Hepatocyte (in vitro differentiated cells): ENCODE data around the gene SDK1. TPM values are rescaled to one million over a fixed set of nuclear protein-coding genes. Genes with fewer than 3 reads are reported as not detected.

Experiments used
- DNase-seq: peaks from one replicate; pipeline ENCODE4 v3.0.0-alpha.2; 2016; ENCODE audit warnings: low spot score
- H2AFZ ChIP-seq: fragments of 200-600 bp; sonication (generic); 2 replicates; pipeline ENCODE4 v1.6.0; 2016; ENCODE audit warnings: antibody characterized with exemption, mild to moderate bottlenecking
- H3K27ac ChIP-seq: fragments of 200-600 bp; sonication (generic); 2 replicates; pipeline ENCODE4 v1.5.1; 2016; ENCODE audit warnings: mild to moderate bottlenecking
- H3K27me3 ChIP-seq: fragments of 200-600 bp; sonication (generic); 2 replicates; pipeline ENCODE4 v1.6.1; 2016
- H3K36me3 ChIP-seq: fragments of 200-600 bp; sonication (generic); replicated peaks from 2 replicates; pipeline ENCODE4 v1.5.1; 2016; ENCODE audit warnings: low read depth; ENCODE audit not compliant: insufficient read depth
- H3K4me1 ChIP-seq: fragments of 200-600 bp; sonication (generic); 2 replicates; pipeline ENCODE4 v1.5.1; 2016; ENCODE audit warnings: mild to moderate bottlenecking, moderate library complexity; ENCODE audit not compliant: insufficient read depth
- H3K4me2 ChIP-seq: fragments of 200-600 bp; sonication (generic); 2 replicates; pipeline ENCODE4 v1.6.0; 2016
- H3K4me3 ChIP-seq: fragments of 200-600 bp; sonication (generic); 2 replicates; pipeline ENCODE4 v1.5.1; 2016; ENCODE audit warnings: mild to moderate bottlenecking
- H3K79me2 ChIP-seq: fragments of 200-600 bp; sonication (generic); 2 replicates; pipeline ENCODE4 v1.6.0; 2017; ENCODE audit warnings: mild to moderate bottlenecking
- H3K9me2 ChIP-seq: fragments of 200-600 bp; sonication (generic); replicated peaks from 2 replicates; pipeline ENCODE4 v1.6.0; 2017; ENCODE audit warnings: mild to moderate bottlenecking; ENCODE audit not compliant: insufficient read depth
- H3K9me3 ChIP-seq: fragments of 200-600 bp; sonication (generic); 2 replicates; pipeline ENCODE4 v1.5.1; 2016; ENCODE audit warnings: low read depth, mild to moderate bottlenecking
- H4K20me1 ChIP-seq: fragments of 200-600 bp; sonication (generic); 2 replicates; pipeline ENCODE4 v1.6.0; 2016; ENCODE audit warnings: mild to moderate bottlenecking; ENCODE audit not compliant: insufficient read depth, poor library complexity, severe bottlenecking
- CTCF ChIP-seq: fragments of 200-600 bp; sonication (generic); IDR thresholded peaks from 2 replicates; pipeline ENCODE4 v1.5.1; 2016; ENCODE audit warnings: antibody characterized with exemption, mild to moderate bottlenecking; ENCODE audit not compliant: poor library complexity
- EZH2 ChIP-seq: fragments of 200-600 bp; sonication (generic); IDR thresholded peaks from 2 replicates; pipeline ENCODE4 v1.6.1; 2016; ENCODE audit warnings: antibody characterized with exemption, mild to moderate bottlenecking, borderline replicate concordance
- EZH2phosphoT487 ChIP-seq: fragments of 200-600 bp; sonication (generic); IDR thresholded peaks from one replicate; pipeline ENCODE4 v1.6.1; 2018; ENCODE audit warnings: antibody characterized with exemption, mild to moderate bottlenecking, low read depth, moderate library complexity; ENCODE audit not compliant: unreplicated experiment, severe bottlenecking
- WGBS: methylation state at CpG from one replicate; pipeline ENCODE4 v1.1.6; 2016; ENCODE audit warnings: low lambda C conversion rate; ENCODE audit errors: missing lambda C conversion rate; 5-methylcytosine and 5-hydroxymethylcytosine counted together
- polyA plus RNA-seq: library from polyadenylated mRNA; unstranded; fragments of >200 nt; fragmentation: Nextera tagmentation; extraction: Ambion mirVana; gene quantifications from 2 replicates; pipeline ENCODE4 v1.2.1, GENCODE V29; 2016
- total RNA-seq: library from RNA; depleted of rRNA; stranded (reverse); fragments of >200 nt; gene quantifications from 2 replicates; pipeline ENCODE4 v1.2.3, GENCODE V29; 2014

Gene SDK1
- total and polyA plus RNA-seq, 2 experiments from 2014 or later: 4.3 to 10.0 TPM

DNA sequence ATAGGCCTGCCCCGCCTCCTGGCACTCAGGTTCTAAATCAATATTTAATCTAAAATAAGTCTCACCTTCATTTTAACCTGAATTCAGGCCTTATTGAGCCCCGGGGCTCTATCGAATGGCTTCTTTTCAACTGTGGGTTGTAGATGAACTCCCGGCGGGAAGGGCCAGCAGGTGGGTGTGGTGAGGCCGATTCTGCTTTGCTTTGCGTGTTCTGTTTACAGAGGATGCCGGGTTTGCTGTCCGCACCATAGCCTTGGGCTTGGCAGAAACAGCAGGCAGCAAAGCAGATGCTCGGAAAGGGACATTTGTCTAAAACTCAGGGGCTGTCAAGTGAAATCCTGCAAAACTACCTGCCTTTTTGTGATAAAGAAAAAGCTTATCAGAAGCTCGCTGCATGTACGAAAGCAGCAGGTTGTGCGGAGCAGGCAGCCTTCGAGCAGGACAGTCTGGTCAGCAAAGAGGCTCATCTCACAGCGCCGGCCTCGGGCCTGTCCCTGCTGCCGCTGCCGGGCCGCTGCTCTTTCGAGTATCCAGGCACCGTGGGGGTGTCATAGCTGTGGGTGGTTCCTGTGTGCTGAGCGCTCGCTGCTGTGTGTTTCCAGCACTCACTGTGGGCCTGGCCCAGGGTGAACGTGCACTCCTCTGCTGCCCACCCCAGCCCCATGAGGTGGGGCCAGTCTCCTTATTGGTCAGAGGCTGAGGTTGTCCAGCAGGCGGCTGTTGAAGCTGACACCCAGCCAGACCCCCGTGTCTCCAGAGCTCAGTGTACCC, 946.2 kb downstream of the SDK1 start:
- peaks cover 3% of the 10 kb centered on the region for H3K9me3 ChIP-seq
- H3K4me2 ChIP-seq: no peak overlapping the region
- H3K27ac ChIP-seq: no peak overlapping the region
- no peaks in the 10 kb centered on the region for H3K27me3 ChIP-seq
- no peaks in the 10 kb centered on the region for H3K4me1 ChIP-seq
- no peaks in the 10 kb centered on the region for H3K36me3 ChIP-seq
- no peaks in the 10 kb centered on the region for H3K9me2 ChIP-seq
- no peak overlapping the region for H2AFZ ChIP-seq
- no peak for TF ChIP-seq EZH2
- TF ChIP-seq CTCF: no peak
- no peak for TF ChIP-seq EZH2phosphoT487
- 87% methylated on average over 27 of the region's 27 CpGs for WGBS
- no peaks in the 10 kb centered on the region for H3K79me2 ChIP-seq
- H4K20me1 ChIP-seq: no peaks in the 10 kb centered on the region
- no peak for DNase-seq
- no peak overlapping the region for H3K4me3 ChIP-seq

- H3K9me2 ChIP-seq: no peaks in the 10 kb centered on the region
- no peak for DNase-seq
- H3K27me3 ChIP-seq: no peaks in the 10 kb centered on the region
- no peak overlapping the region for H2AFZ ChIP-seq
- H3K36me3 ChIP-seq: no peaks in the 10 kb centered on the region
- no peak overlapping the region for H3K27ac ChIP-seq
- 94% methylated on average over 4 of the region's 4 CpGs for WGBS
- no peaks in the 10 kb centered on the region for H3K4me1 ChIP-seq
- no peak for TF ChIP-seq CTCF
- H4K20me1 ChIP-seq: no peaks in the 10 kb centered on the region
- H3K4me2 ChIP-seq: no peak overlapping the region
- H3K79me2 ChIP-seq: no peaks in the 10 kb centered on the region
- H3K4me3 ChIP-seq: no peak overlapping the region
- peaks cover 3% of the 10 kb centered on the region for H3K9me3 ChIP-seq
These were observed 947.2 kb downstream of the SDK1 start for GRCh38 chr7:4248295-4248694.

GRCh38 chr7:4249241-4249640, 948.2 kb downstream of the SDK1 start:
- no peak for TF ChIP-seq EZH2
- TF ChIP-seq EZH2phosphoT487: no peak
- TF ChIP-seq CTCF: no peak
- peaks cover 3% of the 10 kb centered on the region for H3K9me3 ChIP-seq
- H3K4me2 ChIP-seq: no peak overlapping the region
- no peaks in the 10 kb centered on the region for H3K27me3 ChIP-seq
- H3K4me1 ChIP-seq: no peaks in the 10 kb centered on the region
- H2AFZ ChIP-seq: no peak overlapping the region
- no peaks in the 10 kb centered on the region for H4K20me1 ChIP-seq
- no peak overlapping the region for H3K27ac ChIP-seq
- no peak overlapping the region for H3K4me3 ChIP-seq
- H3K79me2 ChIP-seq: no peaks in the 10 kb centered on the region
- WGBS: 92% methylated on average over 4 of the region's 4 CpGs
- no peaks in the 10 kb centered on the region for H3K9me2 ChIP-seq
- DNase-seq: no peak
- no peaks in the 10 kb centered on the region for H3K36me3 ChIP-seq
